Endothelial cell (in vitro differentiated cells): ENCODE measurements around the gene ANKRD66. TPM values are rescaled to one million over a fixed set of nuclear protein-coding genes. Genes with fewer than 3 reads are reported as not detected.
"Not testable (repeated sequence)": the region's sequence is repeated elsewhere in the genome, so short reads cannot be mapped to it uniquely, and the experiment has no call there.

Source experiments
- DNase-seq: peaks from one replicate; pipeline ENCODE4 v3.0.0; 2021; ENCODE audit warnings: low spot score
- H3K27ac Mint-ChIP-seq: one replicate; pipeline ENCODE4 v1.8.0; 2021; ENCODE audit warnings: mixed read lengths, inconsistent platforms; ENCODE audit not compliant: unreplicated experiment
- H3K27me3 Mint-ChIP-seq: one replicate; pipeline ENCODE4 v1.8.0; 2021; ENCODE audit warnings: mild to moderate bottlenecking, moderate library complexity, mixed read lengths, inconsistent platforms; ENCODE audit not compliant: unreplicated experiment
- H3K36me3 Mint-ChIP-seq: one replicate; pipeline ENCODE4 v1.8.0; 2021; ENCODE audit warnings: mild to moderate bottlenecking, low read depth, mixed read lengths, inconsistent platforms; ENCODE audit not compliant: unreplicated experiment
- H3K4me1 Mint-ChIP-seq: one replicate; pipeline ENCODE4 v1.8.0; 2021; ENCODE audit warnings: mild to moderate bottlenecking, mixed read lengths, inconsistent platforms; ENCODE audit not compliant: unreplicated experiment
- H3K4me3 Mint-ChIP-seq: one replicate; pipeline ENCODE4 v1.8.0; 2021; ENCODE audit warnings: mild to moderate bottlenecking, mixed read lengths, inconsistent platforms; ENCODE audit not compliant: unreplicated experiment
- H3K9me3 Mint-ChIP-seq: one replicate; pipeline ENCODE4 v1.8.0; 2021; ENCODE audit warnings: mixed read lengths, inconsistent platforms; ENCODE audit not compliant: unreplicated experiment
- CTCF ChIP-seq: fragments of 200-600 bp; sonication (generic); IDR thresholded peaks from one replicate; pipeline ENCODE4 v1.5.0; 2021; ENCODE audit warnings: antibody characterized with exemption; ENCODE audit not compliant: unreplicated experiment
- total RNA-seq: library from RNA; stranded (reverse); fragmentation: NEBNext Ultra II Directional; extraction: Animal tissue kit (Norgen Biotek cat#: 25700); gene quantifications from one replicate; pipeline ENCODE4 v1.2.1, GENCODE V29; 2021; ENCODE audit not compliant: unreplicated experiment

The ANKRD66 gene
- total RNA-seq, 1 donor from 2014 or later = not detected

DNA sequence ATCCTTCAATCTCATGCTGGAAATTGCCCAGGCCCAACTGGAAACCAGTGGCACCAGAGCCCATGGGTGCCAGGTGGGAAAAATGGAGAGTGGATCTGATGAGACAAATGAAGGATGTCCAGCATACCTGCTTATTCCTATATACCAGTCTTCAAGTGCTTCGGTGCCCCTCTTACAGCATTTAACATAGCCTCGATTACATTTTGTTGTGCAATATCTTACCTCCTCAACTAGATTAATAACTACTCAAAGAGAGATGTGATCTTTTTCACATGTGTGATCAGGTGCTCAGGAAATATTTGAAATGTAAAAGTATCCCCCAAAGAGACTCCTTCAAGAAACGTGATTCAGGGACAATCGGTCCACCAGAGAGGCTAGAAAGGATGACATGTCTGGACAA lies 4.8 kb upstream of the ANKRD66 start:
- Mint-ChIP-seq H3K4me3 (no peak overlapping the region), H3K27me3 (peaks cover 1% of the 10 kb centered on the region), H3K36me3 (no peaks in the 10 kb centered on the region), H3K27ac (no peak overlapping the region), H3K4me1 (no peaks in the 10 kb centered on the region), H3K9me3 (no peaks in the 10 kb centered on the region)
- TF ChIP-seq CTCF = no peak
- no peak for DNase-seq

- DNase-seq = no peak
- no peaks in the 10 kb centered on the region for H3K4me1 Mint-ChIP-seq
- no peak for TF ChIP-seq CTCF
- no peaks in the 10 kb centered on the region for H3K9me3 Mint-ChIP-seq
- H3K36me3 Mint-ChIP-seq = no peaks in the 10 kb centered on the region
- no peak overlapping the region for H3K27ac Mint-ChIP-seq
- H3K27me3 Mint-ChIP-seq = peaks cover 1% of the 10 kb centered on the region
- no peak overlapping the region for H3K4me3 Mint-ChIP-seq
These were observed 3.1 kb upstream of the ANKRD66 start for GRCh38 chr6:46743425-46744158.

- not testable (repeated sequence) for H3K4me3 Mint-ChIP-seq, DNase-seq, H3K9me3 Mint-ChIP-seq, H3K27ac Mint-ChIP-seq, H3K27me3 Mint-ChIP-seq, H3K36me3 Mint-ChIP-seq, H3K4me1 Mint-ChIP-seq
These were observed 2.5 kb upstream of the ANKRD66 start for GRCh38 chr6:46744159-46744725.

- Mint-ChIP-seq H3K27me3 (peaks cover 1% of the 10 kb centered on the region), H3K36me3 (no peaks in the 10 kb centered on the region), H3K4me3 (no peak overlapping the region), H3K9me3 (no peaks in the 10 kb centered on the region), H3K4me1 (no peaks in the 10 kb centered on the region), H3K27ac (no peak overlapping the region)
- DNase-seq = no peak
- TF ChIP-seq CTCF = no peak
These were observed 760 bp upstream of the ANKRD66 start for GRCh38 chr6:46745973-46746372.

DNA sequence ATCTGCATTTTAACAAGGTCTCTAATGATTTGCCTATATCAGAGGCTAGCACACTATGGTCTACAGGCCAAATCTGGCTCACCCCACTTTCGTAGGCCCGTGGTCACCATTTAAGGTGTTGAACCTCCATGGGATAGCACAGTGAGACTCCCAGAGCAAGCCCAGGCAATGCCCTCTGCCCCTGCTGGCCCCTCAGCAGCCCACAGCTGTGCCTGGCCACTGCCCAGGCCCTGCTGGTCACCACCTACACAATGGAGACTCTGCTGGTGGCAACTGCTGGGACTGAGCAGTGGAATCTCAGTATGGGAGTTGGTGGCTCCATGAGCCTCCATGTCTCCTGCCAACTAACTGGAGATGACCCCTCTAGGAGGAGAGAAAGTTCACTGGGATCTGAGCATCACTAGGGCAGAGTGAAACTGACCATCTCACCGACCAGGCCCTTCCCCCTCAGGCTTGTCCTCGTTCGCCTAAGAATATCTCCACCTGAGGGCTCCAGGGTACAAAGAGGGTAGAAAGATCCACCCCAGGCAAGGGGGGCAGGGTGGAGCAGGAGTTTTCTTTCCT lies 2.3 kb downstream of the ANKRD66 start:
- TF ChIP-seq CTCF = no peak
- Mint-ChIP-seq H3K4me3 (no peak overlapping the region), H3K36me3 (no peaks in the 10 kb centered on the region), H3K9me3 (no peaks in the 10 kb centered on the region), H3K27me3 (peaks cover 1% of the 10 kb centered on the region), H3K4me1 (no peaks in the 10 kb centered on the region), H3K27ac (no peak overlapping the region)
- DNase-seq = no peak
